ENCODE measurements around the gene TKT.
A peak's percentile ranks its signal among the peaks of the same experiment; 100 is the strongest.

The TKT gene

GRCh38 chr3:53198256-53198977, 57.4 kb downstream of the TKT start:
- Histone ChIP-seq H3K14ac (ENCODE audit: low read length) (no peak overlapping the region), H2BK12ac (ENCODE audit: low read length) (no peak overlapping the region), H2BK120ac (ENCODE audit: insufficient read depth, low read length, poor library complexity) (no peak overlapping the region), H2AFZ (ENCODE audit: insufficient read depth, low read length, poor library complexity) (no peak overlapping the region), H4K12ac (ENCODE audit: low read depth, low read length) (no peak overlapping the region), H3K27me3 (ENCODE audit: insufficient read depth, low read length) (no peaks in the 10 kb centered on the region), H2AK5ac (ENCODE audit: low read length) (no peak overlapping the region), H3K79me2 (ENCODE audit: control insufficient read depth, insufficient read depth, low read length, poor library complexity) (no peaks in the 10 kb centered on the region), H3K4me2 (ENCODE audit: low read length) (no peak overlapping the region), H2BK5ac (ENCODE audit: low read depth, low read length, poor library complexity) (no peak overlapping the region), H3K36me3 (ENCODE audit: control insufficient read depth in 1 of 2, insufficient read depth in 2 of 2, low read length in 2 of 2) (no peaks in the 10 kb centered on the region), H3K4ac (ENCODE audit: low read depth, low read length) (no peak overlapping the region), H3K4me1 (ENCODE audit: control insufficient read depth in 1 of 2, insufficient read depth in 2 of 2, low read length in 2 of 2) (peaks cover 6 to 10% of the 10 kb centered on the region in 2 experiments), H3K18ac (ENCODE audit: low read length) (no peak overlapping the region), H3K23ac (ENCODE audit: low read length) (no peak overlapping the region), H4K8ac (ENCODE audit: low read depth, low read length) (no peak overlapping the region), H4K91ac (ENCODE audit: low read depth, low read length) (no peak overlapping the region), H3K9me3 (ENCODE audit: insufficient read depth, low read depth, low read length) (peaks cover 5% of the 10 kb centered on the region), H3K4me3 (ENCODE audit: low read depth, low read length) (no peak overlapping the region), H3K9ac (ENCODE audit: low read length) (no peak overlapping the region), H3K79me1 (ENCODE audit: low read length) (no peaks in the 10 kb centered on the region), H3K27ac (ENCODE audit: low read depth, low read length) (no peak overlapping the region)
- DNase-seq, result no peak
- WGBS (ENCODE audit: extremely low coverage, insufficient coverage, insufficient read length), result no CpG with 5 or more reads among the region's 10 CpGs

GRCh38 chr3:53196575-53197407, 59.0 kb downstream of the TKT start:
- Histone ChIP-seq H2AK5ac (ENCODE audit: low read length) (no peak overlapping the region), H3K27ac (ENCODE audit: low read depth, low read length) (no peak overlapping the region), H3K36me3 (ENCODE audit: control insufficient read depth in 1 of 2, insufficient read depth in 2 of 2, low read length in 2 of 2) (no peaks in the 10 kb centered on the region), H2AFZ (ENCODE audit: insufficient read depth, low read length, poor library complexity) (no peak overlapping the region), H3K4ac (ENCODE audit: low read depth, low read length) (no peak overlapping the region), H3K4me1 (ENCODE audit: control insufficient read depth in 1 of 2, insufficient read depth in 2 of 2, low read length in 2 of 2) (peaks cover 8 to 12% of the 10 kb centered on the region in 2 experiments), H4K8ac (ENCODE audit: low read depth, low read length) (no peak overlapping the region), H3K79me1 (ENCODE audit: low read length) (no peaks in the 10 kb centered on the region), H2BK5ac (ENCODE audit: low read depth, low read length, poor library complexity) (no peak overlapping the region), H3K27me3 (ENCODE audit: insufficient read depth, low read length) (no peaks in the 10 kb centered on the region), H3K79me2 (ENCODE audit: control insufficient read depth, insufficient read depth, low read length, poor library complexity) (no peaks in the 10 kb centered on the region), H3K9me3 (ENCODE audit: insufficient read depth, low read depth, low read length) (peaks cover 5% of the 10 kb centered on the region), H3K18ac (ENCODE audit: low read length) (no peak overlapping the region), H3K4me2 (ENCODE audit: low read length) (no peak overlapping the region), H3K14ac (ENCODE audit: low read length) (no peak overlapping the region), H4K12ac (ENCODE audit: low read depth, low read length) (no peak overlapping the region), H2BK12ac (ENCODE audit: low read length) (no peak overlapping the region), H3K23ac (ENCODE audit: low read length) (no peak overlapping the region), H4K91ac (ENCODE audit: low read depth, low read length) (no peak overlapping the region), H3K9ac (ENCODE audit: low read length) (no peak overlapping the region), H2BK120ac (ENCODE audit: insufficient read depth, low read length, poor library complexity) (no peak overlapping the region), H3K4me3 (ENCODE audit: low read depth, low read length) (no peak overlapping the region)
- WGBS (ENCODE audit: extremely low coverage, insufficient coverage, insufficient read length), result no CpG with 5 or more reads among the region's 17 CpGs
- peak; percentile 20 to 34 for DNase-seq

DNA sequence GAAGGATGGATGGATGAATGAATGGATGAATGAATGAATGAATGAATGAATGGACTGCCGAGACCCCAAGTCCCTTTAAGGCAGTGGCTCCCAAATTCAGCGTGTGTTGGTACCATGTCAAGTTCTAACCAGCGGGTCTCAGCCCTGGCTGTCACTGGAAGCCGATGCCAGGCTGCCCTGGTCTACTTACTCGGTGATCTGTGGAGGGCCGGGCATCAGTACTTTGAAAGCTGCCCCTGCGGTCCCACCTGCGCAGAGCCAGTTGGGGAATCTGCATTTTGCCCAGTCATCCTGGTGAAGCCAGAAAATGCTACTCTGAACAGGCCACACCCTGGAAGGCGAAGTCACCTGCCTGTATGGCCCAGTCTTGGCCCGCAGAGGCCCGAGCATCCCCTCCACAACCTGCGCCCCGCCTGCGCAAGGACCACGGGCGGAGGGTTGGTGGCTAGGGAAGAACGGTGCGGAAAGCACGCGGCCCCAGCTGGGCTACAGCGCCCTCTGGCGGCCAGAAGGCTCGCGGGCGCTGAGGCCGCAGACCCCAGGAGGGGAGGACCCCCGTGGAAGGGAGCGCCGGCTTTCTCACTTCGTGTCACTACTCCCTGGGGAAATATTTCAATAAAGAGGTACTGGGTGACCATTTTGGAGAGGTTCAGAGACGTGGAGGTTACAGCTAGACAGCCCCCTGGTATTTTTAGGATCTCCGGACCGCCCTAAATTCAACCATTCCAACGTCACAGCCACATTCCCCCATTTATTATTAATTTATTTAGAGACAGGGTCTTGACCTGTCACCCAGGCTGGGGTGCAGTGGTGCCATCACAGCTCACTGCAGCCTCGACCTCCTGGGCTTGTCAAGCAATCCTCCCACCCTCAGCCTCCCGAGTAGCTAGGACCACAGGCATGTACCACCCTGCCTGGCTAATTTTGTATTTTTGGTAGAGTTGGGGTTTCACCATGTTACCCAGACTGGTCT, 59.9 kb downstream of the TKT start:
- Histone ChIP-seq H3K27ac (ENCODE audit: low read depth, low read length) (no peak overlapping the region), H4K8ac (ENCODE audit: low read depth, low read length) (no peak overlapping the region), H3K9me3 (ENCODE audit: insufficient read depth, low read depth, low read length) (peaks cover 1% of the 10 kb centered on the region), H2BK12ac (ENCODE audit: low read length) (no peak overlapping the region), H4K12ac (ENCODE audit: low read depth, low read length) (no peak overlapping the region), H2BK120ac (ENCODE audit: insufficient read depth, low read length, poor library complexity) (no peak overlapping the region), H2AK5ac (ENCODE audit: low read length) (no peak overlapping the region), H2AFZ (ENCODE audit: insufficient read depth, low read length, poor library complexity) (no peak overlapping the region), H3K14ac (ENCODE audit: low read length) (no peak overlapping the region), H2BK5ac (ENCODE audit: low read depth, low read length, poor library complexity) (no peak overlapping the region), H3K79me2 (ENCODE audit: control insufficient read depth, insufficient read depth, low read length, poor library complexity) (no peaks in the 10 kb centered on the region), H3K27me3 (ENCODE audit: insufficient read depth, low read length) (no peaks in the 10 kb centered on the region), H3K23ac (ENCODE audit: low read length) (no peak overlapping the region), H3K36me3 (ENCODE audit: control insufficient read depth in 1 of 2, insufficient read depth in 2 of 2, low read length in 2 of 2) (no peaks in the 10 kb centered on the region), H3K9ac (ENCODE audit: low read length) (no peak overlapping the region), H3K4me2 (ENCODE audit: low read length) (no peak overlapping the region), H3K4me1 (ENCODE audit: control insufficient read depth in 1 of 2, insufficient read depth in 2 of 2, low read length in 2 of 2) (peaks cover 8 to 12% of the 10 kb centered on the region in 2 experiments), H3K79me1 (ENCODE audit: low read length) (no peaks in the 10 kb centered on the region), H3K18ac (ENCODE audit: low read length) (no peak overlapping the region), H4K91ac (ENCODE audit: low read depth, low read length) (no peak overlapping the region), H3K4me3 (ENCODE audit: low read depth, low read length) (no peak overlapping the region), H3K4ac (ENCODE audit: low read depth, low read length) (no peak overlapping the region)
- peak; percentile 25 to 64 for DNase-seq
- no CpG with 5 or more reads among the region's 36 CpGs for WGBS (ENCODE audit: extremely low coverage, insufficient coverage, insufficient read length)

DNA sequence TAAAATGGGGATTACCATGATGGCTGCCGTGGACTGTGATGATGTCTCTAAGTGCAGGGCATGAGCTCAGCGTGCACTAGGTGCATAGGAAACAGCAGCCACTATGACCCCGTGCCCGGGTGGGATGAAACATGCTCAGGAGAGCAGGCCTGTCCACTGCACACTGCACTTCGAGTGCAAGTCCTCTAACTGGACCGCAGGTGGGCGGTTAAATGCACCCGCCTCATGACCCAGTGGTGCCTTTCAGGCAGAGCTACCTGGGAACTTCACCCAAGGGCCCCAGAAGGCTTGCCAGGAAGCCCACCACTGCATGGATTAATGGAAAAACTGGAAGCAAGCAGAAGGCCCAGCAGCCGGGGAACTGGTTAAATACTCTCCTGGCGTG, 60.8 kb downstream of the TKT start:
- H3K79me1 ChIP-seq (ENCODE audit: low read length), result no peaks in the 10 kb centered on the region

More for the DNA sequence above, 60.8 kb downstream of the TKT start:
- no peak overlapping the region for H3K4ac ChIP-seq (ENCODE audit: low read depth, low read length)
- no peak for DNase-seq
- H2BK12ac ChIP-seq (ENCODE audit: low read length), result no peak overlapping the region
- H2AK5ac ChIP-seq (ENCODE audit: low read length), result no peak overlapping the region
- no peak overlapping the region for H3K4me3 ChIP-seq (ENCODE audit: low read depth, low read length)
- no peak overlapping the region for H3K23ac ChIP-seq (ENCODE audit: low read length)
- H3K36me3 ChIP-seq (ENCODE audit: control insufficient read depth in 1 of 2, insufficient read depth in 2 of 2, low read length in 2 of 2), result peaks cover 0 to 3% of the 10 kb centered on the region in 2 experiments
- H3K9ac ChIP-seq (ENCODE audit: low read length), result no peak overlapping the region
- no peak overlapping the region for H3K14ac ChIP-seq (ENCODE audit: low read length)
- no peaks in the 10 kb centered on the region for H3K79me2 ChIP-seq (ENCODE audit: control insufficient read depth, insufficient read depth, low read length, poor library complexity)
- no peak overlapping the region for H3K18ac ChIP-seq (ENCODE audit: low read length)
- no peak overlapping the region for H3K27ac ChIP-seq (ENCODE audit: low read depth, low read length)
- peaks cover 8 to 12% of the 10 kb centered on the region in 2 experiments for H3K4me1 ChIP-seq (ENCODE audit: control insufficient read depth in 1 of 2, insufficient read depth in 2 of 2, low read length in 2 of 2)
- no peak overlapping the region for H2BK120ac ChIP-seq (ENCODE audit: insufficient read depth, low read length, poor library complexity)
- H3K9me3 ChIP-seq (ENCODE audit: insufficient read depth, low read depth, low read length), result no peaks in the 10 kb centered on the region
- no peak overlapping the region for H4K12ac ChIP-seq (ENCODE audit: low read depth, low read length)
- no peak overlapping the region for H2AFZ ChIP-seq (ENCODE audit: insufficient read depth, low read length, poor library complexity)
- no peak overlapping the region for H2BK5ac ChIP-seq (ENCODE audit: low read depth, low read length, poor library complexity)
- no peak overlapping the region for H4K8ac ChIP-seq (ENCODE audit: low read depth, low read length)
- no peaks in the 10 kb centered on the region for H3K27me3 ChIP-seq (ENCODE audit: insufficient read depth, low read length)
- H4K91ac ChIP-seq (ENCODE audit: low read depth, low read length), result no peak overlapping the region
- H3K4me2 ChIP-seq (ENCODE audit: low read length), result no peak overlapping the region
- no CpG with 5 or more reads among the region's 10 CpGs for WGBS (ENCODE audit: extremely low coverage, insufficient coverage, insufficient read length)

Measured in trophoblast cell (in vitro differentiated cells and primary cell).